Gastroesophageal sphincter (tissue), 4 donors: ENCODE data around the gene BRAT1. TPM values are rescaled to one million over a fixed set of nuclear protein-coding genes. Genes with fewer than 3 reads are reported as not detected.

ENCODE experiments used
- ATAC-seq: fragments of 150-250 bp; one replicate; pipeline ENCODE4 v1.9.1; 2016; ENCODE audit warnings: mild to moderate bottlenecking, moderate library complexity
- H3K27ac ChIP-seq, 4 donors: fragments of 200-600 bp; sonication (generic) in 3 of 4; 1 replicate in 3 of 4; 2 replicates in 1 of 4; pipeline ENCODE4 v1.5.1; 2016 to 2019
- H3K27me3 ChIP-seq: fragments of 200-600 bp; sonication (generic); one replicate; pipeline ENCODE4 v1.5.1; 2019
- H3K36me3 ChIP-seq, 2 donors: fragments of 200-600 bp; sonication (generic); one replicate each; pipeline ENCODE4 v1.5.1; 2019; ENCODE audit warnings: control low read depth in 1 of 2
- H3K4me1 ChIP-seq, 3 donors: fragments of 200-600 bp; sonication (generic); 1 replicate in 2 of 3; 2 replicates in 1 of 3; pipeline ENCODE4 v1.5.1; 2016 to 2019; ENCODE audit warnings: control low read depth in 2 of 3
- H3K4me3 ChIP-seq, 2 donors: fragments of 200-600 bp; sonication (generic); one replicate each; pipeline ENCODE4 v1.5.1; 2019; ENCODE audit warnings: mild to moderate bottlenecking in 1 of 2, moderate library complexity in 1 of 2
- H3K9me3 ChIP-seq, 3 donors: fragments of 200-600 bp; sonication (generic); one replicate each; pipeline ENCODE4 v1.5.1; 2017 to 2019; ENCODE audit warnings: control low read depth in 2 of 3
- EP300 ChIP-seq: sonication (generic); formaldehyde crosslinking; IDR thresholded peaks from one replicate; pipeline ENCODE4 v1.6.1; 2017; ENCODE audit warnings: antibody characterized with exemption, mild to moderate bottlenecking
- POLR2A ChIP-seq, 2 donors: fragments of 450-650 bp; IDR thresholded peaks; one replicate each; pipeline ENCODE4 v1.6.1; 2017; ENCODE audit warnings: antibody characterized with exemption in 2 of 2, mild to moderate bottlenecking in 2 of 2, moderate library complexity in 1 of 2
- POLR2AphosphoS5 ChIP-seq: sonication (generic); formaldehyde crosslinking; IDR thresholded peaks from one replicate; pipeline ENCODE4 v1.6.1; 2017; ENCODE audit warnings: antibody characterized with exemption
- WGBS, 2 donors: methylation state at CpG; one replicate each; pipeline ENCODE4 v1.1.5; 2018; ENCODE audit warnings: low coverage in 1 of 2; 5-methylcytosine and 5-hydroxymethylcytosine counted together
- total RNA-seq, 4 donors: library from RNA; depleted of rRNA; stranded (reverse); fragments of >200 nt; gene quantifications; one replicate each; pipeline ENCODE4 v1.1.0, GENCODE V29; 2016
- TF ChIP-seq, protein P1 (sequence below), 4 experiments: fragments of 200-600 bp in 2 of 4; fragments of 450-650 bp in 2 of 4; sonication (generic) in 1 of 4; IDR thresholded peaks; one replicate each; pipeline ENCODE4 v1.5.1; 2017 to 2019; ENCODE audit warnings: antibody characterized with exemption in 4 of 4, mild to moderate bottlenecking in 2 of 4, moderate library complexity in 2 of 4

The BRAT1 gene
- total RNA-seq, 4 donors from 2014 or later = 19.9 to 36.0 (median 32.4) TPM

DNA sequence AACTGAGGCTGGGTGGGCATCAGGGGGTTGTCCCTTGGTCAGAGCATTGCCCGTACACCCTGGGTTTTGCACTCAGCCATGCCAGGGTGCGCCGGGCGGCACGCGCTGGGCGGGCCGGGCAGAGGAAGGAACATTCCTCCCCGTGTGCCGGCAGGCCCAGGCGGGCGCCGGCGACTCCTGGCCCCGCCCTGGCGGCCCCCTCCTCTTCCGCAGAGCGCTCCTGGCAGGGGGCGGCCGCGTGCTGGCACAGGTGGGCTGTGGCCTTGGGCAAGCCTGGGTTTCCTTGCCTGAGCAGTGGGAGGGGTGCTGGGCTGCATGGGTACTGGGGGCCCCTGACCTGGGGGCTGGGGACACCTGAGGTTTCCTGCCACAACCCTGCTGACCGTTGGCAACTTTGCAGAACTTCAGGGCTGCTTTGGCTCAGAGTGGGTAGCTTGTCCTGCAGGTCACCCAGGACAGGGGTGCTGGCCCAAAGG, 31.8 kb downstream of the BRAT1 start:
- Histone ChIP-seq H3K36me3 (peaks cover 0 to 24% of the 10 kb centered on the region in 2 donors), H3K4me1 (peaks cover 0 to 93% (median 30%) of the 10 kb centered on the region in 3 donors), H3K27me3 (peaks cover 92% of the 10 kb centered on the region), H3K4me3 (peak overlapping the region in 1 of 2 donors; percentile 62), H3K9me3 (no peaks in the 10 kb centered on the region), H3K27ac (peak overlapping the region in 3 of 4 donors; percentile 44 to 58 (median 57))
- no CpG with 5 or more reads among the region's 22 CpGs for WGBS, 2 donors
- TF ChIP-seq, protein P1, sequence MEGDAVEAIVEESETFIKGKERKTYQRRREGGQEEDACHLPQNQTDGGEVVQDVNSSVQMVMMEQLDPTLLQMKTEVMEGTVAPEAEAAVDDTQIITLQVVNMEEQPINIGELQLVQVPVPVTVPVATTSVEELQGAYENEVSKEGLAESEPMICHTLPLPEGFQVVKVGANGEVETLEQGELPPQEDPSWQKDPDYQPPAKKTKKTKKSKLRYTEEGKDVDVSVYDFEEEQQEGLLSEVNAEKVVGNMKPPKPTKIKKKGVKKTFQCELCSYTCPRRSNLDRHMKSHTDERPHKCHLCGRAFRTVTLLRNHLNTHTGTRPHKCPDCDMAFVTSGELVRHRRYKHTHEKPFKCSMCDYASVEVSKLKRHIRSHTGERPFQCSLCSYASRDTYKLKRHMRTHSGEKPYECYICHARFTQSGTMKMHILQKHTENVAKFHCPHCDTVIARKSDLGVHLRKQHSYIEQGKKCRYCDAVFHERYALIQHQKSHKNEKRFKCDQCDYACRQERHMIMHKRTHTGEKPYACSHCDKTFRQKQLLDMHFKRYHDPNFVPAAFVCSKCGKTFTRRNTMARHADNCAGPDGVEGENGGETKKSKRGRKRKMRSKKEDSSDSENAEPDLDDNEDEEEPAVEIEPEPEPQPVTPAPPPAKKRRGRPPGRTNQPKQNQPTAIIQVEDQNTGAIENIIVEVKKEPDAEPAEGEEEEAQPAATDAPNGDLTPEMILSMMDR (IDR thresholded peaks at IDR 0.05) = no peak
- TF ChIP-seq EP300 = no peak
- TF ChIP-seq POLR2AphosphoS5 = no peak
- no peak for TF ChIP-seq POLR2A (IDR thresholded peaks at IDR 0.05)
- ATAC-seq = no peak

DNA sequence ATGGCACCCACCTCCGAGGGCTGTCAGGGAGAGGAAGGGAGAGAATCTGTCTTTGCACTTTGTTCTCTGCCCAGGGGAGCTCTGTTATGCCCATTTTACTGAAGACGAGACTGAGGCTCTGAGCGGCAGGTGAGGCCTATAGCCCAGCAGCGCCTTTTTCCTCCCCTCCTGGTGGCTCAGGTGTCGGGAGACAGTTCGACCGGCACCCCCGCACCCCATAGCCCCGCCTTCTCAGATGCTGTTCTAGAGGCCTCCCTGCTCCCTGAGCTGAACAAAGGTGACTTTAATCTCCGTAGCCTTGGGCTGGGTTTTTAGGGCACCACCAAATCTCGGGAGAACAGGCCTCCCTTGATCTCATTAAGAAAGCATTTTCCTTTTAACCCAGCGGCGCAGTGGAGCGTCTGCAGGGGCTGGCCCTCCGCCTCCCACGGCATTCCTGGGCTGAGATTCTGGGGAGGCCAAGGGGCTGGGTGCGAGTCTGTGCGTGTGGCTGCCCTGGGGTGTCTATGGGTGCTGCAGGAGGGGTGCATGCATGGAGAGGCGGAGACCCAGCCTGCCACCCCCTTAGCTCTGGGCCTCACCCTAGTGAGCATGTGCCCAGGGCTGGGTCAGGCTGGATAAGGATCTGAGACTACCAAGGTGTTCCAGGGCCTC, 32.4 kb downstream of the BRAT1 start:
- Histone ChIP-seq H3K4me1 (peaks cover 0 to 92% (median 30%) of the 10 kb centered on the region in 3 donors), H3K4me3 (peak overlapping the region in 1 of 2 donors; percentile 62), H3K36me3 (peaks cover 0 to 24% of the 10 kb centered on the region in 2 donors), H3K27me3 (peaks cover 89% of the 10 kb centered on the region), H3K27ac (peak overlapping the region in 3 of 4 donors; percentile 46 to 58 (median 57)), H3K9me3 (no peaks in the 10 kb centered on the region)
- ATAC-seq = no peak
- WGBS, 2 donors = 48% methylated on average over 7 of the region's 19 CpGs; no CpG with 5 or more reads in 1 of the 2 donors
- TF ChIP-seq POLR2A (IDR thresholded peaks at IDR 0.05) (no peak), EP300 (no peak), POLR2AphosphoS5 (no peak)
- TF ChIP-seq, protein P1 (IDR thresholded peaks at IDR 0.05) = no peak

DNA sequence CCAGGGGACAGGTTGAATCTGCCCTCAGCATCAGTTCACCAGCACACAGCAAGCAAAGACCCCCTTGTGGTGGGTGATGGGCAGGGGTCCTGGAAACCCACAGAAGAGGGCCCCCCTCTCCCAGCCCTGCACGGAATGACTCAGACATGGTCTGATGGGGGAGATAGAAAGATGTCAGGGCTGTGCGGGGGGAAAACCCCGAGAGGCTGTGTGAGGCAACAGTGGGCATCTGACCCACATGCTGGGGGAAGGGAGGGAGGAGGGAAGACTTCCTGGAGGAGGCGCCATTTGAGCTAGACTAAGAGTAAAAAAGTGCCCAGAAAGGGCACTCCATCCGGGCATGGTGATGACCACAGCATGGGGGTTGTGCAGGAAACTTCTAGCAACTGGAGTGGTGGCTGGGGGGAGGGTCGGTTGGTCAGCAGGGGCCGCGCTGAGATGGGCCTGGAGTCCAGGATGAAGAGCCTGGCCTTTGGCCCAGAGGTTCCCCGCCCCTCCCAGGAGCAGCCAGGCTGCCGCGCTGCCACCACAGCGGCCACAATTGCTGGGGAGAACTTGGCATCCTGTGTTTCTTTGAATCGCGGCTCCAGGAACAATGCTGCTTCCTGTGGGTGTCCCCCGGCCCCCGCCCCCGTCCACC, 33.3 kb downstream of the BRAT1 start:
- H3K4me3 ChIP-seq = peak overlapping the region in 1 of 2 donors; percentile 62
- peaks cover 83% of the 10 kb centered on the region for H3K27me3 ChIP-seq
- peak overlapping the region in 3 of 4 donors; percentile 46 to 58 (median 57) for H3K27ac ChIP-seq

DNA sequence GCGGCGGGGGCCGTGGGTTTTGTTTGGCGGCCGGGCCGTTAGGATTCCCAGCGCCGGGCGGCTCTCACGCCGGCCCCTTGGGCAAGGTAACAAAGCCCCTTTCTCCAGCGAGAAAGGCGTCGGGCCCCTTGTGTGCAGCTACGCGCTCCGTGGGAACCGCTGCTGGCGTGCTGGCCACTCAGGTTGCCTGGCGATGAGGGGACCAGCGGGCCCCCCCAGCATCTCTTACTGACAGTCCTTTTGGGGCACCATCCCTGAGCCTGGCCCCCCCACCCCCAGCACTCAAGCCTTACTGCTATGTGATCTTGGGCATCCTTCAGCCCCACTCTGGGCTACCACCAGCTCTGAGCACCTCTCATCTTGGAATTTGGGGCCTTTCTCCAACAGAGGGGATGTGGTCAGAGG, 34.0 kb downstream of the BRAT1 start:
- ATAC-seq = no peak
- Histone ChIP-seq H3K27me3 (peaks cover 76% of the 10 kb centered on the region), H3K4me3 (peak overlapping the region; percentile 12 to 62), H3K36me3 (peaks cover 0 to 11% of the 10 kb centered on the region in 2 donors), H3K4me1 (peaks cover 0 to 78% (median 30%) of the 10 kb centered on the region in 3 donors), H3K27ac (peak overlapping the region in 2 of 4 donors; percentile 46 to 57), H3K9me3 (no peaks in the 10 kb centered on the region)
- 20% methylated on average over 7 of the region's 21 CpGs; no CpG with 5 or more reads in 1 of the 2 donors for WGBS, 2 donors
- TF ChIP-seq, protein P1 (IDR thresholded peaks at IDR 0.05) = no peak
- TF ChIP-seq EP300 (no peak), POLR2AphosphoS5 (no peak), POLR2A (IDR thresholded peaks at IDR 0.05) (no peak)

More for the DNA sequence above, 33.3 kb downstream of the BRAT1 start:
- no peaks in the 10 kb centered on the region for H3K9me3 ChIP-seq
- peaks cover 0 to 19% of the 10 kb centered on the region in 2 donors for H3K36me3 ChIP-seq
- TF ChIP-seq, protein P1 (IDR thresholded peaks at IDR 0.05) = no peak
- no peak for TF ChIP-seq EP300
- TF ChIP-seq POLR2A (IDR thresholded peaks at IDR 0.05) = no peak
- TF ChIP-seq POLR2AphosphoS5 = no peak
- 40 to 43% methylated on average over 7 to 9 of the region's 17 CpGs for WGBS, 2 donors
- ATAC-seq = no peak
- H3K4me1 ChIP-seq = peaks cover 0 to 85% (median 30%) of the 10 kb centered on the region in 3 donors
